Endothelial cell of umbilical vein (primary cell): ENCODE results near the gene CNTN5. TPM values are rescaled to one million over a fixed set of nuclear protein-coding genes. Genes with fewer than 3 reads are reported as not detected.

Source experiments
- BruUV-seq: library from RNA; stranded (reverse); fragments of 400-500 nt; replicated peaks from 2 replicates; lab custom pipeline; 2021; lab: Mats Ljungman, UMichigan
- CTCF ChIA-PET: fragments of 300-600, 350-600 bp; sonication (Branson Sonifier 250); formaldehyde crosslinking; loops from one replicate; lab custom pipeline; 2021; ENCODE audit warnings: antibody characterized with exemption, inconsistent platforms; lab: Charles Lee
- POLR2A ChIA-PET: fragments of 300-600, 350-600 bp; sonication (Branson Sonifier 250); formaldehyde crosslinking; loops from one replicate; lab custom pipeline; 2021; ENCODE audit warnings: antibody characterized with exemption, inconsistent platforms; lab: Charles Lee
- DNase-seq: peaks from one replicate; pipeline ENCODE4 v3.0.0-alpha.2; 2011; ENCODE audit warnings: low read depth, low spot score
- FAIRE-seq: peaks from 2 replicates; lab custom pipeline; 2011; peaks lifted over from hg19 to GRCh38; lab: Jason Lieb, UNC
- H2AFZ ChIP-seq: 2 replicates; pipeline ENCODE4 v1.6.0; 2012; ENCODE audit warnings: low read depth, low read length, control low read depth, inconsistent platforms
- H3K27ac ChIP-seq: 2 replicates; pipeline ENCODE4 v1.5.1; 2011; ENCODE audit warnings: low read depth, mild to moderate bottlenecking, control low read depth, low read length, moderate library complexity; ENCODE audit not compliant: insufficient read depth
- H3K27me3 ChIP-seq, 2 experiments: 2 replicates each; pipeline versions ENCODE4 v1.6.0 to v1.6.1; 2011; ENCODE audit warnings: low read length in 2 of 2, mixed read lengths in 1 of 2; ENCODE audit not compliant: control insufficient read depth in 2 of 2, insufficient read depth in 2 of 2
- H3K36me3 ChIP-seq, 2 experiments: 2 replicates in 1 of 2; 3 replicates in 1 of 2; pipeline ENCODE4 v1.5.1; 2011; ENCODE audit warnings: low read length in 2 of 2, mild to moderate bottlenecking in 1 of 2, moderate library complexity in 1 of 2; ENCODE audit not compliant: control insufficient read depth in 2 of 2, insufficient read depth in 2 of 2; ENCODE audit errors: extremely low read depth in 1 of 2
- H3K4me1 ChIP-seq: 3 replicates; pipeline ENCODE4 v1.5.1; 2011; ENCODE audit warnings: mild to moderate bottlenecking, low read length; ENCODE audit not compliant: control insufficient read depth, insufficient read depth; ENCODE audit errors: extremely low read depth
- H3K4me2 ChIP-seq: 2 replicates; pipeline ENCODE4 v1.6.1; 2011; ENCODE audit warnings: low read length, control low read depth, mixed read lengths; ENCODE audit not compliant: insufficient read depth
- H3K4me3 ChIP-seq, 3 experiments: fragments of 200-600 bp in 1 of 3; sonication (generic), shearing (Covaris generic) in 1 of 3; replicated peaks in 1 of 3; 2 replicates each; pipeline ENCODE4 v1.5.1; 2011 to 2016; ENCODE audit warnings: control low read depth in 3 of 3, low read length in 3 of 3, mild to moderate bottlenecking in 2 of 3, inconsistent platforms in 1 of 3, low read depth in 1 of 3, moderate library complexity in 1 of 3; ENCODE audit not compliant: insufficient read depth in 1 of 3
- H3K79me2 ChIP-seq: 2 replicates; pipeline ENCODE4 v1.6.0; 2012; ENCODE audit warnings: low read length, inconsistent platforms; ENCODE audit not compliant: control insufficient read depth, insufficient read depth
- H3K9ac ChIP-seq: replicated peaks from 2 replicates; pipeline ENCODE3; 2011; ENCODE audit warnings: low read length, control low read depth; ENCODE audit not compliant: insufficient read depth; ENCODE audit errors: extremely low read depth
- H3K9me1 ChIP-seq: replicated peaks from 3 replicates; pipeline ENCODE4 v1.6.0; 2011; ENCODE audit warnings: mild to moderate bottlenecking, low read length; ENCODE audit not compliant: control insufficient read depth, insufficient read depth; ENCODE audit errors: extremely low read depth
- H3K9me3 ChIP-seq: replicated peaks from 2 replicates; pipeline ENCODE4 v1.5.1; 2012; ENCODE audit warnings: low read length, inconsistent platforms; ENCODE audit not compliant: control insufficient read depth, insufficient read depth
- H4K20me1 ChIP-seq: replicated peaks from 2 replicates; pipeline ENCODE3; 2011; ENCODE audit warnings: mild to moderate bottlenecking, low read length; ENCODE audit not compliant: control insufficient read depth, insufficient read depth; ENCODE audit errors: extremely low read depth
- CTCF ChIP-seq, 2 donors: IDR thresholded peaks; 1 replicate in 1 of 2; 2 replicates in 1 of 2; pipeline ENCODE4 v1.5.1; 2011; ENCODE audit warnings: low read length in 2 of 2, mild to moderate bottlenecking in 2 of 2, moderate library complexity in 2 of 2, control low read depth in 1 of 2, inconsistent platforms in 1 of 2, low read depth in 1 of 2; ENCODE audit not compliant: insufficient read depth in 1 of 2; ENCODE audit errors: extremely low read depth in 1 of 2
- EZH2 ChIP-seq: IDR thresholded peaks from 2 replicates; pipeline ENCODE4 v1.6.1; 2012; ENCODE audit warnings: borderline replicate concordance, low read depth, mild to moderate bottlenecking, moderate library complexity, low read length, inconsistent platforms; ENCODE audit not compliant: severe bottlenecking
- FOS ChIP-seq: IDR thresholded peaks from 2 replicates; pipeline ENCODE4 v1.6.1; 2011; ENCODE audit warnings: mild to moderate bottlenecking, low read length, moderate library complexity, borderline replicate concordance; ENCODE audit not compliant: insufficient read depth
- GATA2 ChIP-seq: IDR thresholded peaks from 2 replicates; pipeline ENCODE4 v1.7.0; 2011; ENCODE audit warnings: low read depth, mild to moderate bottlenecking, moderate library complexity, mixed read lengths, low read length; ENCODE audit not compliant: insufficient read length, insufficient read depth
- JUN ChIP-seq: IDR thresholded peaks from 2 replicates; pipeline ENCODE4 v1.6.1; 2011; ENCODE audit warnings: borderline replicate concordance, low read depth; ENCODE audit not compliant: insufficient read length, insufficient read depth
- MAX ChIP-seq: IDR thresholded peaks from 2 replicates; pipeline ENCODE4 v1.6.1; 2011; ENCODE audit not compliant: insufficient read depth, insufficient read length
- MYC ChIP-seq: IDR thresholded peaks from one replicate; pipeline ENCODE4 v1.6.1; 2011; ENCODE audit warnings: mild to moderate bottlenecking, low read depth, low read length
- POLR2A ChIP-seq: IDR thresholded peaks from 2 replicates; pipeline ENCODE4 v1.6.1; 2012; ENCODE audit warnings: low read depth, mild to moderate bottlenecking, control low read depth, low read length
- POLR2AphosphoS5 ChIP-seq: IDR thresholded peaks from 2 replicates; pipeline ENCODE4 v1.6.1; 2012; ENCODE audit warnings: low read depth, mild to moderate bottlenecking, control low read depth, low read length, moderate library complexity; ENCODE audit not compliant: insufficient read depth
- dilution Hi-C: fragments of 300-500 bp; cut with MboI; formaldehyde crosslinking; loops from one replicate; pipeline ENCODE4 v1.15.0; 2019; ENCODE audit warnings: low sequenced_read_pairs; ENCODE audit not compliant: extremely low pct_ligation_motif_present
- intact Hi-C: fragments of 100-400 bp; cut with micrococcal nuclease; formaldehyde crosslinking; loops from one replicate; pipeline ENCODE4 v1.10.0; 2022
- polyA plus RNA-seq, 4 experiments: library from polyadenylated mRNA; depleted of rRNA in 3 of 4; stranded (reverse) in 3 of 4; unstranded in 1 of 4; fragments of >200 nt; gene quantifications; 2 replicates each; pipeline versions ENCODE4 v1.2.1 to v1.2.3, GENCODE V29; 2011 to 2012; ENCODE audit warnings: missing spikeins in 1 of 4
- total RNA-seq: library from RNA; stranded (reverse); gene quantifications from 2 replicates; pipeline ENCODE4 v1.2.3, GENCODE V29; 2021

Gene CNTN5
- total and polyA plus RNA-seq, 2 donors (not counting 3 experiments of a cell fraction or from before 2014, with no cell fraction given) = not detected

- Histone ChIP-seq H3K9me3 (peaks cover 3% of the 10 kb centered on the region), H3K4me2 (no peak overlapping the region), H2AFZ (no peak overlapping the region), H3K27me3 (no peaks in the 10 kb centered on the region), H3K9me1 (no peaks in the 10 kb centered on the region), H3K79me2 (no peaks in the 10 kb centered on the region), H4K20me1 (no peaks in the 10 kb centered on the region), H3K36me3 (no peaks in the 10 kb centered on the region), H3K4me3 (no peak overlapping the region), H3K27ac (no peak overlapping the region), H3K4me1 (no peaks in the 10 kb centered on the region), H3K9ac (no peak overlapping the region)
- intact Hi-C loops = no loop called here
- dilution Hi-C loops = no loop called here
- ChIA-PET POLR2A (no interaction called here), CTCF (no interaction called here)
- FAIRE-seq (no peak), DNase-seq (no peak)
- TF ChIP-seq CTCF (IDR thresholded peaks at IDR 0.05; ENCODE audit: extremely low read depth in 1 of 2, insufficient read depth in 1 of 2, low read depth in 1 of 2, low read length in 2 of 2) (no peak), POLR2AphosphoS5 (no peak), JUN (no peak), EZH2 (no peak), MAX (no peak), GATA2 (no peak), POLR2A (no peak), MYC (no peak), FOS (no peak)
- no TSS peak for BruUV-seq
These were observed 78.0 kb downstream of the CNTN5 start for GRCh38 chr11:99098751-99099150.
